ENCODE data around the gene GSDMA.
"Not testable (repeated sequence)": the region's sequence is repeated elsewhere in the genome, so short reads cannot be mapped to it uniquely, and the experiment has no call there.

Gene GSDMA

DNA sequence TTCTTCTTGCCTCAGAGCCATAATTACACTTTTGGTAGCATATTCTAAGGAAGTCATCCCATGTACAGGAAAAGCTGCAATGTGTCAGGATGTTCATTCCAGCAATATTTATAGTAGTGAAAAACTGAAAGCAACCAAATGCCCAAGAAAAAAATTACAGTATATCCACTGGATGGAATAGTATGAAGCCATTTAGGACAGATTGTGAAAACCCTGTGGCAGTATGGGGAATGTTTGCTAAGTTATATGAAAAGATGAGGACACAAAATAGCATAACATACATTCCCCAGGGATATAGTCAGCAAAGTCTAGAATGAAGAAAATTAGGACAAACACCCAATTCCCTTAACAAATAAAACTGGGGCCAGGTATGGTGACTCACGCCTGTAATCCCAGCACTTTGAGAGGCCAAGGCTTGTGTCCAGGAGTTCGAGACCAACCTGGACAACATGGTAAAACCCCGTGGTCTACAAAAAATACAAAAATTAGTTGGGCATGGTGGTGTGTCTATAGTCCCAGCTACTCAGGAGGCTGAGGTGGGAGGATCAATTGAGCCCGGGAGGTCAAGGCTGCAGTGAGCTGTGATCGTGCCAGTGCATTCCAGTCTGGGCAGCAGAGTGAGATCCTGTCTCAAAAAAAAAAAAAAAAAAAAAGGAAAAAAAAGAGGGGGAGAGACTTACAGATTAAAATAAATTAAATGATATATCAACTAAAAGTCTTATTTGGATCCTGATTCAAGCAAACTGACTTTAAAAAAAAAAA is 33.0 kb upstream of the GSDMA start:
- DNase-seq: no peak

DNA sequence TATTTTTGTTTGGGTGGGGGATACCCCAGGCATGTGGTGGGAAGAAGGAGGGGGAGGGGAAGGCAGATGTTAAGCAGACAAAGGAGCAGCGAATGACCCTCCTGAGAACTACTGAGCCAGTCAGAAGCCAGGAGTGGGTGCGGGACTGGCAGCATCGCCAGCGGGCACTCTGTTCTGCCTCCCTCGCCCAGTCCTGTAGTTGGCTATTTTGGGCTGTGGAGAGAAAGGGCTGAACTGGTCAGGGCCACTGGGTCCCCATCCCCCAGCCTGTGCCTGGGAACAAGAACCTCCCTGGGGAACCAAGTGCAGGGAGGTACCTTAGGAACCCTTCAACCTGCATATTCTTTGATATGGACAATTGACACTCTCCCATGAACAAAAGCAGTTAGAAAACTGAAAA is 28.9 kb upstream of the GSDMA start:
- DNase-seq: no peak

DNA sequence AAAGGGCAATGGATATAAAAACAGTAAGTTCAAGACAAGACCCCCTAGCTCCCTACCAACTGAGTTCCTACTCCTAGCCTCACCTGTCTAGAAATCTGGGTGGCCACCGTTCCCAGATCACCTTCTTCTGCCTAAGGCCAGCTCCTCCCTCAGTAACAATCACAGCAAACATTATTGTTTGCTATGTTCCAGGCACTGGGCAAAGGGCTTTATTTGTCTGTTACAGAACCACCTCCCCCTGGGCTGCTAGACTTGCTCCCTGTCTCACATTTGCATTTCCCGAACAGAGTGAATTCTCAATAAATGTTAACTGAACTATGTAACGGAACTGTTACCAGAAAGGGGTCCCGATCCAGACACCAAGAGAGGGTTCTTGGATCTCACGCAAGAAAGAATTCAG is 28.5 kb upstream of the GSDMA start:
- no peak for DNase-seq

DNA sequence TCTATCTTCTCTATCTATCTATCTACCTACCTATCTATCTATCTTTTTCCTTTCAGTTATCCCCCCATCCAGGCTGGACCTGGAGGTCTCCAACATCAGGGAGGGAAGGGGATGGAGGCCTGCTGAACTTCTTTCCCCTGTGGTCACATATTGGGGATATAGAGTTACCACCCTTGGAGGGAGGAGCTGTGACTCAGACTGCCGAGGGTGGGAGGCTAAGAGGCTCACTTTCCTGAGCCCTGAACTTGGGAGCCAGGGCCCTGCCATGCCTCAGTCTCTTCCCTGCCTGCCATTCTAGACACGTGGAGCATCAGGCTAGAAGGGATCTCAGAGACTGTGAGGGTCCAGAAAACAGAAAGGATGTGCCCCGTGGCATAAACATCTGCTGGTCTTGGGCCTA is 26.9 kb upstream of the GSDMA start:
- no peak for DNase-seq

DNA sequence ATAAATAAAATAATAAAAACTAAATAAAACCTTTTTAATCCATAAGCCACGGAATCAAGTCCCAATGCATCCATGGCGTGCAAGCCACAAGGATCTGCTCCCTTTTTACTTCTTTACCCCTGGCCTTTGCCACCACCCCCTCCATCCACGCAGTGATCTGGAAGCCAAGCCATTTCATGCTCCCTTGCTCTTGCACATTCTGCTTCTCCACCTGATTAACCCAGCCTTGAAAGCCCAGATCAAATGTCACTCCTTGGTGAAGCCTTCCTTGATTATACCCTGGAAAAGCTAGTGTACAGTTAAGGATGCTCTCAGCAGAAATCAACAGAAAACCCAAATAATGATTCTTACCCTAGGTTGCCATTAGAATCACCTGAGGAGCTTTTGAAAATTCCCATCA is 25.4 kb upstream of the GSDMA start:
- DNase-seq: no peak

DNA sequence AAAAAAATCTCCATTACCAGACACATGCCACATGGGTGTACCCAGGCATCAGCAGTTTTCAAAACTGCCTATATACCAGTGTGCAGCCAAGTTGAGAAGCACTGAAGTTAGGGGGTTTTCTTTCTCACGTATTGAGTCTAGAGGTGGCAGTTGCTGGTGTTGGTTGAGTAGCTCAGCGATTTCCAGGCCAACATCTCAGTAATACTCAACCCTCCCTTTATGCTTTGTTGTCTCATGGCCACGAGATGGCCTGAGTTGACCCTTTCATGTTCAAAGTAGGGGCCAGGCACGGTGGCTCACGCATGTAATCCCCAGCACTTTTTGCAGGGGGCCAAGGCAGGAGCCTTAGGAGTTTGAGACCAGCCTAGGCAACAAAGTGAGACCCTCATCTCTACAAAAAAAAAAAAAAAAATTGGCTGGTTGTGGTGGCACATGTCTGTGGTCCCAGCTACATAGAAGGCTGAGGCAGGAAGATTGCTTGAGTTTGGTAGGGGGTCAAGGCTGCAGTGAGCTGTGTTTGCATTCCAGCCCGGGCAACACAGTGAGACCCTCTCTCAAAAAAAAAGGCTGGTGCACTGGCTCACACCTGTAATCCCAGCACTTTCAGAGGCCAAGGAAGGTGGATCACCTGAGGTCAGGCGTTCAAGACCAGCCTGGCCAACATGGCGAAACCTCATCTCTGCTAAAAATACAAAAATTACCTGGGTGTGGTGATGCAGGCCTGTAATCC is 24.5 kb upstream of the GSDMA start:
- DNase-seq: no peak

DNA sequence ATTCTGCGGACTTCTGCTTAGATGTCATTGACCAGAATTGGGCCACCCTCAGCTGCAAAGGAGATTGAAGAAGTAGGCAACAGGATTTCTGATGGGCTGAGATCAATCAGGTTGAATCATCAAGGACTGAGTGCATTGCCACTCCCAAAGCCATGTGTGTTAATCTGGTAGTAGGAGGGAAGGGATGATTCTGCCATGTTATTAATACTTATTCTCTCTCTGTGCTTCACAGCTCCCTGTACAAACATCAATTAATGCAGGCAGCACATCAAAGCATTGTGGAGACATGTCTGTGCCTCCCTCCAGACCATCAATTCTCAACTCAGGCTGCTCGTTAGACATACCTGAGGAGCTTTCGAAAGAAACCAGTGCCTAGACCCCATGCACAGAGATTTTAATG is 23.7 kb upstream of the GSDMA start:
- no peak for DNase-seq

DNA sequence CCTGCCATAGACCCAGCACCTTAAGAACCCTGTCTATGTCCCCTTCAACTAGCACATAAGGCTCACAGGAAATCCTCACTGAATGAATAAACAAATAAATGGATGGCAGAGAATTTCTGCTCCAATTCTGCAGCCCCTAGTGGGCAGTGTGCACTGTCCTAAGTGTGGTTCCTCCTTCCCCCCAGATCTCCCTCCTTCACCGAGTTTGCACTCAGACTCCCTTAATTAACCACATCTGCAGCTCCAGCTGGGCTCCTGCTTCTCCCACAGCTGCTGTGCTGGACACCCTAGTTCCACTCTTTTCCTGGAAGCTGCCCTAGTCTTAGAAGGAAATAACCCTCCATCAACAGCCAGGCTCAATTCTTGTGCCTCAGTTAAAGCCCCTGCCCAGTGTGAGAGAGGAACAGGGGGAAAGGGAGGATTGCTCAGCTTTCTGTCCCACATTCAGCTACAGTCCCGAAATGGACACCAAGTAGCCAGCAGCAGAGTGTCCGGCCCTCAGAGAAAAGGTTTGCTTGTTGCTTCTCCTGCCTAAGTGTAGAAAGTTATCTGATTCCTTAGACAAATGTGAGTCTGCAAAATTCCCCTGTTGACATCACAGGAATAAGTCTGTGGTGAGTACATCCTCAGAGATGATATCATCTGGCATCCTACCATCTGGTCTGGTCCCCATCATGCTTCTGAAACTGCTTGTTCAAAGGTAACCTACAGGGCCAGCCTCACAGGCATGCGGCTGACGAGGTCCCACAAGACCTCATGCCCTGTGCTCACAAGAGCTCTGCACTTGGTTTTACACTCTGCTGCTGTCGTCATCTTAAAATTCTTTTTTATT is 23.0 kb upstream of the GSDMA start:
- peak; percentile 42 for DNase-seq

DNA sequence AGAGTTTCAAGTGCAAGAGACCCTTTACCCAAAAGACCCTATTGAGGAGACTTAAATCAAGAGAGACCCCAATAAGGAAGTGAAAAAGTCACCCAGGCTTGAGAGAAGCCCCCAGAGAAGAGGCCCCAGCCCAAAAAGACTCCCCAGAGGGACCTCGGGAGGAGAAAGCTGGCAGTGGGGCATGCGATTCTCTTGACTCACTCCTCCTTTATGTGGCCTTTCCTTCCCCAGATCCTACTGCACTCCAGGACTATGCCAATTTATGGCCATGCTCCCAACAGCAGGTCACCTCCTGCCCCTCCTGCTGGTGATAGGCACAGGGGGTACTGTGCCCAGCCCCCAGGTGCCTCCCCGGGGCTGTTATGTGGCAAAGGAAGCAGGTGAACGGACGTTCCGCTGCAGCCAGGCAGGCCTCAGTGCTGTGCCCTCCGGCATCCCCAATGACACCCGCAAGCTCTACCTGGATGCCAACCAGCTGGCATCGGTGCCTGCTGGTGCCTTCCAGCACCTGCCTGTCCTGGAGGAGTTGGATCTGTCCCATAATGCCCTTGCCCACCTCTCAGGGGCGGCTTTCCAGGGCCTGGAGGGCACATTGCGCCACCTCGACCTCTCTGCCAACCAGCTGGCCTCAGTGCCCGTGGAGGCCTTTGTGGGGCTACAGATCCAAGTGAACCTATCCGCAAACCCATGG is 19.0 kb upstream of the GSDMA start:
- no peak for DNase-seq

DNA sequence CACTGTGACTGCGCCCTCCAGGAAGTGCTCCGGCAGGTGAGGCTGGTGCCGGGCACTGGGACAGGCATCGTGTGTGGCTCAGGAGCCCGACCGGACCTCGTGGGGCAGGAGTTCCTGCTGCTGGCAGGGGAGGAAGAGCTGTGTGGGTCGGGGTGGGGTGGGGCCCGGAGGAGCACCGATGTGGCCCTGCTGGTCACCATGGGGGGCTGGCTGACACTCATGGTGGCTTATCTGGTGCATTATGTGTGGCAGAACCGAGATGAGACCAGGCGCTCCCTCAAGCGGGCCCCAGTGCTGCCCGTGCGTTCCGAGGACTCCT is 18.5 kb upstream of the GSDMA start:
- no peak for DNase-seq

DNA sequence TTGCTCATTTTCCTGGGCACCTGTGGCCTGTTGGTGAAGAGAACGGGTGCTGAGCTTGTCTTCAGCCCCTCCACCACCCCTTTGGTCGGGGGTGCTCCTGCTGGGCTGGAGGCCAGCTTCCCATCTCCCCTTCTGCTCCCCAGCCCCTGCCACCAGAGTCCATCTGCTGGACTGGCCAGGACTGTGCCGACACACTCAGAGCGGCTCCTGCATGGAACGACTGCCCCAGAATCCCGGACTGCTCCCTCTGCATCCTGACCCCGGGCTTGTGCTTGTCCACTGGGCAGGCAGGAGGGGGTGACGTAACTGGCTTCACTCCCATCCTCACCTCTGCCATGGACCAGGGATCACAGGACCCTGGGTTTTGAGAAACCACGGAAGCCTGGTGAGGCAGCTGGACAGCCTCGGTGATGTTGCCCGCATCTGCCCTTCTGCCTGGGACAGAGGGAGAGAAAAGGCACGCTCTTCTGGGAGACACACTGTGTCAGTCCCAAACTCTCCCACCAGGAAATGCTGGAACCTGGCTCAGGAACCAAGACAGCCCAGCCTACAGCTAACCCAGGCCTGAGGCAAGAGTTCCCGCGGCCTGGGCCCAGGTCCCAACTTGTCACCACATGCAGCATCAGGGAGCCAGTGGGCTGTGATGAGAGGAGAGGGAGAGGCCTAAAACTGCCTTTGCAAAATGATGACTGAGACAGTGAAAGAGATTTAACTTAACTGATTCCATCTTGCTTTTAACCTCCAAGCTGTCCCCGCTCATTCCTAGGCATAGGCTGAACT is 16.1 kb upstream of the GSDMA start:
- DNase-seq: no peak

DNA sequence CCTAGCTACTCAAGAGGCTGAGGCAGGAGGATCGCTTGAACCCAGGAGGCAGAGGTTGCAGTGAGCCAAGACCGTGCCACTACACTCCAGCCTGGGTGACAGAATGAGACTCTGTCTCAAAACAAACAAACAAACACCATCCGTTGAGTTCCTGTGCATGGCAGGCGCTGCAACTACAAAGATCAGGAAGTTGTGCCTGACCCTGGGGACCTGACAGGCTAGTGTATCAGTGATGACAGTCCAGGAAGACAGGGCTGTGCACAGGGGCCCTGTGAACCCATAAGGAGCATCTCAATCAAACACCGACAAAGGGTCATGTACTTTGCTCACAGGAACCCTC is 14.3 kb upstream of the GSDMA start:
- not testable (repeated sequence) for DNase-seq

DNA sequence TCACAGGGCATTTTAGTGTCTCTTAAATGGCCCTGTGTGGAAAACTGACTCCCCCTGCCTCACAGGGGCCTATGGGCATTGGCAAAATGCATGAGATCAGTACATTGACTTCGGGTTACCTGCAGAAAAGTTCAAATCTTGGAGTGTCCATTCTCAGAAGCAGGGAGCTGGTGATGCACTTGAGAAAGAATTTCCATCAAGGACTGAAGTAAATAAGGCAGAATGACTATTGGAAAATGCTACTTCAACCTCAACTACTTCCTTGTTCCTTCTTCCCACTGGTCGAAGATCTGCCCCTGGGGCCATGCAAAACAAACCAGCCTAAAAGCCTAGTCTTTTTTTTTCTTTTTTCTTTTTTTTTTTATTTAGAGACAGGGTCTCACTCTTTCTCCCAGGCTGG is 13.8 kb upstream of the GSDMA start:
- no peak for DNase-seq

DNA sequence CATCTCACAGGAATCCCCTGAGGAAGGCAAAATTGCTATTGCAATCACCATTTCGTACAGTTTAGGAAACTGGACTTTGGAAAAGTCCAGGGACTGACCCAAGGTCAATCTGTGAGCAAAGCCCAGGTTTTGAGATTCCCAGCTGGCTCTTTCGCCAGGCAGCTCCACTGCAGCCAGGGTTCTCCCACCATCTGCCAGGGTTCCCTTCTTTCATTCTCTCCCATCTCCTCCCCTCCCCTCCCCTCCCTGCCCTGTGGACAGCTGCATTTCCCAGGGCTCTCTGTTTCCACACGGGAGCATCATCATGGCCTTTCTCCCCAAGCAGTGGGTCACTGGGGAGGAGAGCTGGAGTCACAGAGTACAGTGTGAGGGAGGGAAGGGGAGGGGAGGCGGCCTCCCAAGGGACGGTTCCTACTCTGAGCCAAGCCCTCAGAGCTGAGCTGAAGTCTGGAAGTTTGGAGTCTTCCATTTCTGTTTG is 11.9 kb upstream of the GSDMA start:
- no peak for DNase-seq

DNA sequence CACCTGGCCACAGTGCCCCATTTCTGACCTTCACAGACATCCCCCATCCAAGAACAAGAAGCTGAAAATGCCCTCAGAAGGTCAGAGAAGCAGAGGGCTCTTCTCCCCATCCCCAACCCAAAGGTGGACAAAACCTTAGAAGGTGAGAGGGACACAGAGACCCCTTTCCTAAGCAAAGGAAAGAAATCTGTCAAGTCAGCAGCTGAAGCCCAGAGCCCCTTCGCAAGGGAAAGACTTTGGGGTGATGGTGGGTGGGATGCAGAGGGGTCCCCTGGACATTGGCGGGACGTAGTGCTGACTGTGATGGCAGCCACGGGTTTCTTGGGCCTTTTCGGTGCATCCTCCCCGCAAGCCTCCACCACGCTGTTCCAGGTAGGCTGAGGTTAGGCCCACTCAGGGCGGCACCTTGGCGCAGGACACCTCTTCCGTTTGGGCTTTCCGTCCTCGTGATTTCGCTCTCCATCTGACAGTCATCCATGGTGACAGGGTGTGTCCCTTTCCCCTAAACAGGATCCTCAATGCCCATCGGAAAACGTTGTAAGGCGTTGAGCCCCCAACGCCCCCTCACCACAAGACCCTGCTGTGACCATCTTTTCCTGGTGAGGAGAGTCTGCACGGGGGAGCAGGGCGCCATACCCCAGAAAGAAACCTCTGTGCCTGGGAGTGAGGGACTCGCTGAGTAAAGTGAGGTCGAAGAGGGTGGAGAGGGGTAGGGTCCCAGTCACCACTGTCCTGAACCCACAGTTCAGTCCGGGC is 10.7 kb upstream of the GSDMA start:
- no peak for DNase-seq

DNA sequence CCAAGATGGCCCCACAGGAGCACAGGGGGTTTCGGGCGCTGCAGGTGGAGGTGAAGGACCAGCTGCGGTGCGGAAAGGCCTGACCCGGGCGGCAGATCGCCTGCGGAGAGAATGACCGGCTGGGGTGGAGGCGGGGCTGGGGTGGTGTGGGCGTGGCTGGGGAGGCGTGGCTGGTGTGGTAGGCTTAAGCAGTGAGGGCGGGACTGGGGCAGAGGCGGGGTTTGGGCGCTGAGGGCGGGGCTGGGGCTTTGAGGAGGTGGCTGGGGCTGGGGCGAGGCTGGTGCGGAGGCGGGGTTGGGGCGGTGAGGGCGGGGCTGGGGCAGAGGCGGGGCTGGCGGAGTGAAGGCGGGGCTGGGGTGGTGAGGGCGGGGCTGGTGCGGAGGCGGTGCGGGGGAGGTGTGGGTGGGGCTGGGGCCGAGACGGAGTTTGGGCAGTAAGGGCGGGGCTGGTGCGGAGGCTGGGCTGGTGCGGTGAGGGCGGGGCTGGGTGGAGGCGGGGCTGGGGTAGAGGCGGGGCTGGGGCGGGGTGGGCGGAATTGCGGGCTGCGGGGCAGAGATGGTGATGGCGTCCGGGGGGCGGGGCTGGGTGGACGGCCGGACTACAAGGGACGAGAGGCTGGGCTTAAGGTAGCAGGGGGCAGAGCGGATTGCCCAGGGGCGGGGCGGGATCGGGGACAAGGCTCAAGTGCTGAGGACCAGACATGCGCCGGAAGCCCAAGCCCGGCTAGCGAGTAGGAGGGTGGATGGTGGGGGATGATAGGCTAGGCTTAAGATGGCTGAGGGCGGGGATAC is 9.9 kb upstream of the GSDMA start:
- DNase-seq: peak; percentile 90

DNA sequence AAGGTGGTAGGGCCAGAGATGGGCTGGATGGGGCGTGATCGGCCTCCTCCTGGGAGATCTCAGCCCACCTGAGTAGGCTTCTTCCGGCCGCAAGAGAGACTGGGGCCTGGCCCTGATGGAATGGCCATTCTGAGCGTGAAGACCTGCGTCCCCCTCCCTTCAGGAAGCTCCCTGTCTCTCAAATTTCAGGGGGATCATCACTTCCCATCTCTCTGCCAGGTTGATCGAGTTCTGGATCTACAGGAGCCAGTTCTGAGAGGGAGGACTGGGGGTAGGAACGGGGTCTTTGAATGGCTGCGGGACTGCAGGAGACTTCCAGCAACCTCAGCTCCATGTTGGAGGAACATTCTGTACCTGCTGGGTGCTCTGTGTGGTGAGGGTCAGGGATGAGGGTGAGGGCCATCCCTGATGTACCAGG is 9.3 kb upstream of the GSDMA start:
- no peak for DNase-seq

DNA sequence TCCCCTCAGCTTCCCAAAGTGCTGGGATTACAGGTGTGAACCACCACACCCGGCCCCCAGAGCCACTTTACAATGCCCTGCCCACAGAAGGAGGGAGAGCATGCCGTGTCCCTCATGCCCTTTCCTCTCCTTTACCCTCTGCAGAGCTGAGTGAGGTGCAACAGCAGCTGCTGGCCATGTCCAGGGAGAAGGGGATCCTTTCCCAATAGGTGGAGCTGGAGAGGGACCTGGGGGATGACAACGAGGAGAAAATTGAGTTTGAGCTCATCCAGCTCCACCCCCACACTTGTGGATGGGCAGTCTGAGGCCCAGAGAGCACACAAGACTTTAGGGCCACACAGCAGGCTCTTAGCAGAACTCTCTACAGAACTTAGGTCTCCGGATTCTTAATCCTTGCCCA is 7.9 kb upstream of the GSDMA start:
- no peak for DNase-seq

DNA sequence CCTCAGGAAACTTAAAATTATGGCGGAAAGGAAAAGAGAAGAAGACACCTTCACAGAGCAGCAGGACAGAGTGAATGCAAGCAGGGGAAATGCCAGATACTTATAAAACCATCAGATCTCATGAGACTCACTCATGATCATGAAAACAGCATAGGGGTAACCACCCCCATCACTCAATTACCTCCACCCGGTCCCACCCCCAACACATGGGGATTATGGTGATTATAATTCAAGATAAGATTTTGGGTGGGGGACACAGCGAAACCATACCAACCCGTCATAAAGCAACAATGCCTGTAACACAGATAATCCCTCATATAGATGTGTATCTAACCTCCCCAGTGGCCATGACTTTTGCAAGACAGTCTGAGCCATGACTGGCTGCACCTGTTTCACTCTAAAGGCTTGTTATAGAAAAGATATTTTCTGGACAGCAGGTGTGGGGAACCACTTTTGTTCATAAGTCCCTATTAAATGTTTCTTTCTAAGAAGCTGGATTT is 7.0 kb upstream of the GSDMA start:
- DNase-seq: no peak

DNA sequence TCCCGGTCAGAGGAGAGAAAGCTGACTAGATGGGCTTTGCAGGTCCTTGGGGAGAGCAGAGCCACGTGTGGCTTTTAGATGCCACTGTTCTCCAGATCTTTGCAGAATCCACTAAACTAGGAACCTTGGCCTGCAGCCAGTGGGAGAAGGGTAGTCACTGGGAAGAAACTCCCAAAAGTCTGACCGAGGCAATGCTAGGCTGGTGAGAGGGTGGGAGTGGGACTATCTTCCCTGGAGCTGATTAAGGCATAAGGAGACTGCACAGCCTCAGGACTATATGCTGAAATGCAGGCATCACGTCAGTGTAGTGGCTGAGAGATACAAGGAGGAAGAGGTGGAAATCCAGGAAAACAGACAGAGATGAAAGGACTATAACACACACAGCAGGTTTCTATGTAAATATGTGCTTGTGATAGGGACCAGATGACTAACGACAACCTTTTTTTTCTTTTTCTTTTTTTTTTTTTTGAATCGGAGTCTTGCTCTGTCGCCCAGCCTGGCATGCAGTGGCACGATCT is 2.2 kb upstream of the GSDMA start:
- no peak for DNase-seq

Measured in activated naive CD4-positive, alpha-beta T cell treated with Interleukin-2 at 50 U/mL for 16 hours (primary cell).